SK-N-SH (cell line): Measurements from ENCODE around the gene FOXL1. TPM values are rescaled to one million over a fixed set of nuclear protein-coding genes. Genes with fewer than 3 reads are reported as not detected.
A peak's percentile ranks its signal among the peaks of the same experiment; 100 is the strongest.

Experiments used
- CTCF ChIA-PET: fragments of 300-600, 350-600 bp; formaldehyde crosslinking; extraction: SDS; loops from one replicate; lab custom pipeline; 2021; lab: Yijun Ruan, JAX
- POLR2A ChIA-PET: fragments of 350-600 bp; sonication (Branson Sonifier 250); formaldehyde crosslinking; extraction: SDS; loops from one replicate; lab custom pipeline; 2020; ENCODE audit warnings: antibody characterized with exemption, inconsistent platforms; lab: Yijun Ruan, JAX
- DNase-seq: peaks from one replicate; pipeline ENCODE4 v3.0.0; 2012
- H2AFZ ChIP-seq: fragments of 200-600 bp; sonication (generic); 2 replicates; pipeline ENCODE4 v1.8.1; 2016; ENCODE audit warnings: antibody characterized with exemption, mild to moderate bottlenecking, low read depth
- H3F3A ChIP-seq: fragments of 200-600 bp; sonication (generic); replicated peaks from 2 replicates; pipeline ENCODE3; 2016; ENCODE audit warnings: antibody characterized with exemption, mild to moderate bottlenecking; ENCODE audit not compliant: insufficient read depth
- H3K27ac ChIP-seq, 2 experiments: fragments of 200-500 bp in 1 of 2; fragments of 200-600 bp in 1 of 2; sonication (Bioruptor generic) in 1 of 2; sonication (generic), shearing (Covaris generic) in 1 of 2; 2 replicates each; pipeline versions ENCODE4 v1.5.1 to v1.6.1; 2014 to 2016; ENCODE audit warnings: low read depth in 2 of 2, inconsistent platforms in 1 of 2, low read length in 1 of 2, mild to moderate bottlenecking in 1 of 2, mixed read lengths in 1 of 2
- H3K27me3 ChIP-seq: fragments of 200-600 bp; sonication (generic), shearing (Covaris generic); 2 replicates; pipeline ENCODE4 v1.6.1; 2016; ENCODE audit warnings: mixed run types; ENCODE audit not compliant: insufficient read depth
- H3K36me3 ChIP-seq, 2 experiments: fragments of 200-500 bp in 1 of 2; fragments of 200-600 bp in 1 of 2; sonication (Bioruptor generic) in 1 of 2; sonication (generic) in 1 of 2; replicated peaks in 1 of 2; 2 replicates each; pipeline versions ENCODE3 to v1.5.1; 2014 to 2016; ENCODE audit warnings: low read length in 1 of 2, mild to moderate bottlenecking in 1 of 2; ENCODE audit not compliant: insufficient read depth in 2 of 2, control insufficient read depth in 1 of 2
- H3K4me1 ChIP-seq, 2 experiments: fragments of 200-500 bp in 1 of 2; fragments of 200-600 bp in 1 of 2; sonication (Bioruptor generic) in 1 of 2; sonication (generic), shearing (Covaris generic) in 1 of 2; 2 replicates each; pipeline versions ENCODE4 v1.5.1 to v1.6.1; 2014 to 2016; ENCODE audit warnings: low read depth in 1 of 2, low read length in 1 of 2, mixed run types in 1 of 2; ENCODE audit not compliant: insufficient read depth in 2 of 2, control insufficient read depth in 1 of 2
- H3K4me2 ChIP-seq: fragments of 200-600 bp; sonication (generic), shearing (Covaris generic); 2 replicates; pipeline ENCODE4 v1.6.1; 2017; ENCODE audit warnings: mixed run types
- H3K4me3 ChIP-seq, 2 experiments: fragments of 200-500 bp in 1 of 2; fragments of 200-600 bp in 1 of 2; sonication (Bioruptor generic) in 1 of 2; sonication (generic), shearing (Covaris generic) in 1 of 2; 2 replicates each; pipeline versions ENCODE4 v1.5.1 to v1.8.1; 2014 to 2016; ENCODE audit warnings: low read depth in 2 of 2, inconsistent platforms in 1 of 2, low read length in 1 of 2, mild to moderate bottlenecking in 1 of 2, mixed read lengths in 1 of 2, moderate library complexity in 1 of 2
- H3K79me2 ChIP-seq: fragments of 200-600 bp; sonication (generic); 2 replicates; pipeline ENCODE4 v1.8.1; 2017; ENCODE audit warnings: mild to moderate bottlenecking; ENCODE audit not compliant: insufficient read depth
- H3K9ac ChIP-seq: fragments of 200-600 bp; sonication (generic); 2 replicates; pipeline ENCODE4 v1.6.1; 2017; ENCODE audit warnings: mixed run types
- H3K9me2 ChIP-seq: fragments of 200-600 bp; sonication (generic); 2 replicates; pipeline ENCODE4 v1.6.1; 2017; ENCODE audit warnings: mixed run types
- H3K9me3 ChIP-seq: fragments of 200-600 bp; sonication (generic); 2 replicates; pipeline ENCODE4 v1.6.1; 2017; ENCODE audit warnings: mixed run types, mild to moderate bottlenecking, moderate library complexity
- H4K20me1 ChIP-seq: fragments of 200-600 bp; sonication (generic); 2 replicates; pipeline ENCODE4 v1.6.1; 2017; ENCODE audit warnings: mild to moderate bottlenecking, mixed run types; ENCODE audit not compliant: insufficient read depth
- CHD2 ChIP-seq: fragments of 150-350 bp; IDR thresholded peaks from 2 replicates; pipeline ENCODE4 v1.6.1; 2018; ENCODE audit warnings: low read length; ENCODE audit not compliant: partially characterized antibody
- ELF1 ChIP-seq: IDR thresholded peaks from 2 replicates; pipeline ENCODE4 v1.4.0; 2012
- EZH2phosphoT487 ChIP-seq: fragments of 200-600 bp; sonication (generic); IDR thresholded peaks from 2 replicates; pipeline ENCODE4 v1.6.1; 2017; ENCODE audit warnings: low read depth, mixed run types, mild to moderate bottlenecking, antibody characterized with exemption, moderate library complexity, borderline replicate concordance
- FOSL2 ChIP-seq: IDR thresholded peaks from 2 replicates; pipeline ENCODE4 v1.4.0; 2012; ENCODE audit warnings: low read depth, mild to moderate bottlenecking, moderate library complexity, borderline replicate concordance
- FOXJ3 ChIP-seq: sonication (generic); formaldehyde crosslinking; IDR thresholded peaks from 2 replicates; pipeline ENCODE4 v1.5.1; 2020; ENCODE audit warnings: mild to moderate bottlenecking, missing genetic modification reagents
- MEF2A ChIP-seq: IDR thresholded peaks from 2 replicates; pipeline ENCODE4 v1.4.0; 2012; ENCODE audit warnings: low read depth, borderline replicate concordance
- MXI1 ChIP-seq: IDR thresholded peaks from 2 replicates; pipeline ENCODE4 v1.6.1; 2012; ENCODE audit warnings: mild to moderate bottlenecking, low read depth, low read length, improper control_type of control experiment
- NRF1 ChIP-seq: IDR thresholded peaks from 2 replicates; pipeline ENCODE4 v1.6.1; 2012; ENCODE audit warnings: low read depth, mild to moderate bottlenecking, low read length
- RCOR1 ChIP-seq: fragments of 150-350 bp; IDR thresholded peaks from 2 replicates; pipeline ENCODE4 v1.6.1; 2017; ENCODE audit warnings: antibody characterized with exemption, low read length
- RFX5 ChIP-seq: IDR thresholded peaks from 2 replicates; pipeline ENCODE4 v1.6.1; 2012; ENCODE audit warnings: mild to moderate bottlenecking, improper control_type of control experiment, low read length
- RXRA ChIP-seq: IDR thresholded peaks from 2 replicates; pipeline ENCODE4 v1.4.0; 2012; ENCODE audit warnings: low read depth, mild to moderate bottlenecking, borderline replicate concordance
- SIN3A ChIP-seq: IDR thresholded peaks from 2 replicates; pipeline ENCODE4 v1.6.1; 2012; ENCODE audit warnings: low read depth, mild to moderate bottlenecking, low read length, moderate library complexity, borderline replicate concordance
- SMC3 ChIP-seq: IDR thresholded peaks from 2 replicates; pipeline ENCODE4 v1.6.1; 2012; ENCODE audit warnings: low read depth, low read length, improper control_type of control experiment
- TAF1 ChIP-seq: IDR thresholded peaks from 2 replicates; pipeline ENCODE4 v1.6.1; 2012; ENCODE audit warnings: low read depth, mild to moderate bottlenecking, low read length, moderate library complexity, borderline replicate concordance
- TCF12 ChIP-seq: IDR thresholded peaks from 2 replicates; pipeline ENCODE4 v1.4.0; 2012
- TEAD4 ChIP-seq: IDR thresholded peaks from 2 replicates; pipeline ENCODE4 v1.4.0; 2012; ENCODE audit warnings: mild to moderate bottlenecking, borderline replicate concordance; ENCODE audit not compliant: insufficient read depth
- WGBS: methylation state at CpG from one replicate; pipeline ENCODE4 v1.1.6; 2017; ENCODE audit warnings: low lambda C conversion rate; 5-methylcytosine and 5-hydroxymethylcytosine counted together
- polyA plus RNA-seq, 3 experiments: library from polyadenylated mRNA; depleted of rRNA; stranded (reverse); fragments of >200 nt; gene quantifications; 2 replicates each; pipeline ENCODE4 v1.2.3, GENCODE V29; 2012
- TF ChIP-seq, protein P1 (sequence below): IDR thresholded peaks from 2 replicates; pipeline ENCODE4 v1.6.1; 2012; ENCODE audit warnings: mild to moderate bottlenecking, low read depth, low read length, moderate library complexity
- TF ChIP-seq, protein P2 (sequence below): IDR thresholded peaks from 2 replicates; pipeline ENCODE4 v1.4.0; 2012; ENCODE audit warnings: low read depth
- TF ChIP-seq, protein P3 (sequence below): fragments of 150-350 bp; IDR thresholded peaks from 2 replicates; pipeline ENCODE4 v1.6.1; 2017; ENCODE audit warnings: antibody characterized with exemption, low read length, low read depth, borderline replicate concordance

FOXL1 gene
- polyA plus RNA-seq, 1 of the 3 experiments (the other 2 are of a cell fraction) = 2.5 TPM

DNA sequence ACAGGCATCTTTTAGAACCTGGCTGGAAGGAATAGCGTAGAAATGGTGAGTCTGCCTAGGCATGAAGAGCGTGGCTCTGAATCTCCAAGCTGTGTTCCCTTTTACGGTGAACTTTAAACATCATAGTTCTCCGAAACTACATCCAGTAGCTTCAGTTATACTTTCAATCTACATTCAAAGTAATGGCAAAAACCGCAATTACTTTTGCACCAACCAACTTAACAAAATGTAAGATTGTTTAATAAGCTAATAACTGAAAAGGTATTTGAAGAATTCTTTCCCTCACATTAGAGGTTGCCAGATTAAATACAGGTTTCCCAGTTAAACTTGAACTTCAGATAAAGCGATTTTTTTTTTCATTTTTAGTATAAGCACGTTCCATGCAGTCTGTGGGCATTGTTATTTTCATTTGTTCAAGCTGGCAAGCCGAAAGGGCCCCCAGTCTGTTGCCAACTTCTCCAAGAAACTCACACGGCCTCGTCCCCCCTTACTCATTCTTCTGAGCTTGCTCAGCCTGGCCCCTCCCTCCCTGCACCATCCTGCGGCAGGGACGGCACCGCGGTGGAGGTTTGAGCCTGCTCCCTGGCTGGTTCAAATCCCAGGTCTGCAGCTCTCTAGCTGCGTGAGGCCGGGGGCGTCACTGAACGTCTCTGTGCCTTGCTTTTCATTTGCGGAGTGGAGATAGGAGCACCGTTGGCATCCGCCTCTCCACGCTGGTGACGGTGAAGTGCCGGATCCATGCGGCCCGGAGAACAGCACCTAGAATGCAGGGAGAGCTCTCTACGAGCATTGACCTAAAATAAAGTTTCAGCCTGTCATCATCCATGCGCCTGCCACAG is 19.8 kb upstream of the FOXL1 start:
- Histone ChIP-seq H3K4me1 (peaks cover 0 to 12% of the 10 kb centered on the region in 2 experiments; a peak in 2 of 4 replicates), H2AFZ (0 out of 2 replicates have a peak overlapping the region, but pooled peaks have one; percentile 0), H3K79me2 (peaks cover 9% of the 10 kb centered on the region), H3K27ac (no peak overlapping the region)
- TF ChIP-seq RFX5 (no peak), SIN3A (no peak), FOXJ3 (CRISPR knock-in tag) (no peak), SMC3 (no peak), EZH2phosphoT487 (no peak), TAF1 (no peak), TCF12 (no peak), NRF1 (no peak), RXRA (no peak), ELF1 (no peak), TEAD4 (no peak), MXI1 (no peak), RCOR1 (no peak), MEF2A (no peak), CHD2 (no peak), FOSL2 (no peak)
- TF ChIP-seq, protein P1, sequence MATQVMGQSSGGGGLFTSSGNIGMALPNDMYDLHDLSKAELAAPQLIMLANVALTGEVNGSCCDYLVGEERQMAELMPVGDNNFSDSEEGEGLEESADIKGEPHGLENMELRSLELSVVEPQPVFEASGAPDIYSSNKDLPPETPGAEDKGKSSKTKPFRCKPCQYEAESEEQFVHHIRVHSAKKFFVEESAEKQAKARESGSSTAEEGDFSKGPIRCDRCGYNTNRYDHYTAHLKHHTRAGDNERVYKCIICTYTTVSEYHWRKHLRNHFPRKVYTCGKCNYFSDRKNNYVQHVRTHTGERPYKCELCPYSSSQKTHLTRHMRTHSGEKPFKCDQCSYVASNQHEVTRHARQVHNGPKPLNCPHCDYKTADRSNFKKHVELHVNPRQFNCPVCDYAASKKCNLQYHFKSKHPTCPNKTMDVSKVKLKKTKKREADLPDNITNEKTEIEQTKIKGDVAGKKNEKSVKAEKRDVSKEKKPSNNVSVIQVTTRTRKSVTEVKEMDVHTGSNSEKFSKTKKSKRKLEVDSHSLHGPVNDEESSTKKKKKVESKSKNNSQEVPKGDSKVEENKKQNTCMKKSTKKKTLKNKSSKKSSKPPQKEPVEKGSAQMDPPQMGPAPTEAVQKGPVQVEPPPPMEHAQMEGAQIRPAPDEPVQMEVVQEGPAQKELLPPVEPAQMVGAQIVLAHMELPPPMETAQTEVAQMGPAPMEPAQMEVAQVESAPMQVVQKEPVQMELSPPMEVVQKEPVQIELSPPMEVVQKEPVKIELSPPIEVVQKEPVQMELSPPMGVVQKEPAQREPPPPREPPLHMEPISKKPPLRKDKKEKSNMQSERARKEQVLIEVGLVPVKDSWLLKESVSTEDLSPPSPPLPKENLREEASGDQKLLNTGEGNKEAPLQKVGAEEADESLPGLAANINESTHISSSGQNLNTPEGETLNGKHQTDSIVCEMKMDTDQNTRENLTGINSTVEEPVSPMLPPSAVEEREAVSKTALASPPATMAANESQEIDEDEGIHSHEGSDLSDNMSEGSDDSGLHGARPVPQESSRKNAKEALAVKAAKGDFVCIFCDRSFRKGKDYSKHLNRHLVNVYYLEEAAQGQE = no peak
- TF ChIP-seq, protein P2, sequence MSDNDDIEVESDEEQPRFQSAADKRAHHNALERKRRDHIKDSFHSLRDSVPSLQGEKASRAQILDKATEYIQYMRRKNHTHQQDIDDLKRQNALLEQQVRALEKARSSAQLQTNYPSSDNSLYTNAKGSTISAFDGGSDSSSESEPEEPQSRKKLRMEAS = no peak
- TF ChIP-seq, protein P3, sequence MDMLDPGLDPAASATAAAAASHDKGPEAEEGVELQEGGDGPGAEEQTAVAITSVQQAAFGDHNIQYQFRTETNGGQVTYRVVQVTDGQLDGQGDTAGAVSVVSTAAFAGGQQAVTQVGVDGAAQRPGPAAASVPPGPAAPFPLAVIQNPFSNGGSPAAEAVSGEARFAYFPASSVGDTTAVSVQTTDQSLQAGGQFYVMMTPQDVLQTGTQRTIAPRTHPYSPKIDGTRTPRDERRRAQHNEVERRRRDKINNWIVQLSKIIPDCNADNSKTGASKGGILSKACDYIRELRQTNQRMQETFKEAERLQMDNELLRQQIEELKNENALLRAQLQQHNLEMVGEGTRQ = no peak
- TF ChIP-seq, all 33 proteins: peak for 0
- Histone ChIP-seq H3K36me3 (no peaks in the 10 kb centered on the region), H3K27me3 (peaks cover 8% of the 10 kb centered on the region; the same call in 1 of the 2 replicates), H3K9me2 (no peaks in the 10 kb centered on the region), H3K4me3 (no peak overlapping the region), H3K4me2 (no peak overlapping the region), H3K9me3 (no peaks in the 10 kb centered on the region), H3K9ac (no peak overlapping the region), H4K20me1 (no peaks in the 10 kb centered on the region), H3F3A (peaks cover 16% of the 10 kb centered on the region)
- WGBS = 32% methylated on average over 20 of the region's 28 CpGs
- no peak for DNase-seq
- CTCF ChIA-PET = interaction anchor here (0.6 to 2.0 kb wide), 4 partner anchors 12 to 720 kb away, joined by 3 to 7 read pairs (median 5); no protein-coding TSS in a partner anchor
- POLR2A ChIA-PET = no interaction called here
